ENCODE measurements around the gene FSIP1.

FSIP1 gene

DNA sequence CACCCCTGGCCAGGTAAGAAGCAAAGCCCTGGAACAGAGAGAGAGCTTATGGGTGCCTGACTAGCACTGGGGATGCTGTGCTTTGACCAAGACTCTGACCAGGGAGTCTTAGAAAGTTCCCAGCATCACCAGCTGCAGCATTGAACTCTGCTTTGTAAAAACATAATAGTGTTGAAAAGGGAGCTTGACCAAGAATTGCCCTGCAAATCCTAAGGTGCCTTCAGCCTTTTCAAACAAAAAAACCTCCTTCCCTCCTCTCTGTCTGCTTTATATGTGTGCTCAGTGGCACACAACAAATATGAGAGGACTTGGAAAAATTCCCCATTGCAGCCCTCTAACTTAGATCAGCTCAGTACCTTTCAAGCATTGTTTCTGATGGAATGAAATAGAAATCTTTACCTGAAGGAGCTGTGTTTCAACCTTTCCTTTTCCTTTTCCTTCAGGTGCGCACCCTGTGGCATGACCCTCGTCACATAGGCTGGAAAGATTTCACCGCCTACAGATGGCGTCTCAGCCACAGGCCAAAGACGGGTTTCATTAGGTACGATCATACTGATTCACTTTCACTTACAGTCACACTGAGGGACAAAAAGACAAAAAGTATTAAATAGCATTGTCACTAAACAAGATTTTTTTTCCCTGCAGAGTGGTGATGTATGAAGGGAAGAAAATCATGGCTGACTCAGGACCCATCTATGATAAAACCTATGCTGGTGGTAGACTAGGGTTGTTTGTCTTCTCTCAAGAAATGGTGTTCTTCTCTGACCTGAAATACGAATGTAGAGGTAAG lies 188.8 kb downstream of the FSIP1 start:
- DNase-seq (ENCODE audit: low spot score), result no peak

DNA sequence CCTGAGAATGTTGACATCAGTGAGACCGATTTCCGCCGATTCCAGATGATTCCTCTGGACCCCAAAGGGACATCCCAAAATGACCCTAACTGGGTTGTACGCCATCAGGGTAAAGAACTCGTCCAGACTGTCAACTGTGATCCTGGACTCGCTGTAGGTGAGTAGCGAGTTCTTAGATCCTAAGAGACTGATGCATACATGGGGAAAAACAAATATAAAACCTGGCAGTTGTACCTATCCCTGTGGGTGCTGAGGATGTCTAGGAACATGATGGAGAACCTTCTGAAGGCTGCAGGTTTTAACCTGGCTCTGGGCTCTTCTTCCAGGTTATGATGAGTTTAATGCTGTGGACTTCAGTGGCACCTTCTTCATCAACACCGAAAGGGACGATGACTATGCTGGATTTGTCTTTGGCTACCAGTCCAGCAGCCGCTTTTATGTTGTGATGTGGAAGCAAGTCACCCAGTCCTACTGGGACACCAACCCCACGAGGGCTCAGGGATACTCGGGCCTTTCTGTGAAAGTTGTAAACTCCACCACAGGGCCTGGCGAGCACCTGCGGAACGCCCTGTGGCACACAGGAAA lies 189.5 kb downstream of the FSIP1 start:
- DNase-seq (ENCODE audit: low spot score), result no peak

DNA sequence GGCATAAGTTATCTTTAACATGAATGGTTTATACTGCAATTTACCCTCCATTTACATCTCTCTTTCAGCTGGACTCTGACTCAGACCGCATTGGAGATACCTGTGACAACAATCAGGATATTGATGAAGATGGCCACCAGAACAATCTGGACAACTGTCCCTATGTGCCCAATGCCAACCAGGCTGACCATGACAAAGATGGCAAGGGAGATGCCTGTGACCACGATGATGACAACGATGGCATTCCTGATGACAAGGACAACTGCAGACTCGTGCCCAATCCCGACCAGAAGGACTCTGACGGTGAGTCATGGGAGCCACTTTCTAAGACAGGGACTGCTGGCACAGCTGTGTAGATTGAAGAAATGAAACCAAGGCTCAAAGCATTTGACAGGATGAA lies 190.1 kb downstream of the FSIP1 start:
- no peak for DNase-seq (ENCODE audit: low spot score)

DNA sequence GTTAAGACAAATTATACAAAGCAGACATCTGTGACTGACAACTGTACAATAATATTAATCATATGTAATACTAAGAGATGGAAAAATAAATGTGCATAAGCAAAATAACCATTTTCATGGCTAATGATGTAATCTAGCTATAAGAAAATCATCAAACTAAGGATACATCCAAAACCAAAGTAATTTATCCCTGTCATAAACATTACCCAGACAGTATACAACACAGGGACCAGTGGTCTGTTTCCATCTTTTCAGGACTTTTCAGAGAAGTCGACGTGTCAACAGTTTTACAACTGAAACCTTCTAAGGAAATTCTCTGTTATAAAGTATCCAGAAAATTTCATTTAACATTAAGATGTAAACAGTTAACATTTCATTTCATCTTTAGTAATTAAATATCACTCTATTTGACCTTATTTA lies 190.7 kb downstream of the FSIP1 start:
- DNase-seq (ENCODE audit: low spot score), result no peak

- DNase-seq (ENCODE audit: low spot score), result no peak
Observed at GRCh38 chr15:39591141-39591895, 191.3 kb downstream of the FSIP1 start.

DNA sequence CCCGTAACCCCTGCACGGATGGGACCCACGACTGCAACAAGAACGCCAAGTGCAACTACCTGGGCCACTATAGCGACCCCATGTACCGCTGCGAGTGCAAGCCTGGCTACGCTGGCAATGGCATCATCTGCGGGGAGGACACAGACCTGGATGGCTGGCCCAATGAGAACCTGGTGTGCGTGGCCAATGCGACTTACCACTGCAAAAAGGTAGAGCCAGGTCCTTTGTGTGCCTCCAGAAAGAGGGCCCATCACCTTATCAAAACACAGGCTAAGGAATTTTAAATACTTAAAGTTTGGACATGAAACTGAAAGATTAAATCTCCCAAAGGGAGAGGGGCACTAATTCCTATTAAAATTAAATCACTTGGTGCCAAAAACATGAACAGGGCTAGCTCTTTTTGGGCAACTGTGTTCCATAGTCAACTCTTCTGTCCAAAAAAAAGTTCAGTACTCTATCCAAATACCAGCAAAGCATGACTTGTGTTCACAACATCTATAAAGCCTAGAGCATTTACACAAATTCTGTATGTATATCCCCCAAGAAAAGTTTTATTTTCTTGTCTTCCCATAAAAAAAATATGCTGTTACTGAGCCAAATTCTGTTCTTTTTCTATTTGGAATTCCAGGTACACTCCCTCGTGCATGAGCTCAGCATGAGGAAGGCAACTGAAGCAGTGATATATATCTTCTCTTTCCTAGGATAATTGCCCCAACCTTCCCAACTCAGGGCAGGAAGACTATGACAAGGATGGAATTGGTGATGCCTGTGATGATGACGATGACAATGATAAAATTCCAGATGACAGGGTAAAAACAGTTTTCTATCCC lies 192.6 kb downstream of the FSIP1 start:
- DNase-seq (ENCODE audit: low spot score), result no peak

- DNase-seq (ENCODE audit: low spot score), result no peak
Observed at GRCh38 chr15:39589193-39589814, 193.3 kb downstream of the FSIP1 start.

- DNase-seq (ENCODE audit: low spot score), result no peak
Observed at GRCh38 chr15:39588531-39589192, 194.0 kb downstream of the FSIP1 start.

- DNase-seq (ENCODE audit: low spot score), result no peak
Observed at GRCh38 chr15:39587731-39588530, 194.7 kb downstream of the FSIP1 start.

- no peak for DNase-seq (ENCODE audit: low spot score)
Observed at GRCh38 chr15:39587096-39587721, 195.4 kb downstream of the FSIP1 start.

DNA sequence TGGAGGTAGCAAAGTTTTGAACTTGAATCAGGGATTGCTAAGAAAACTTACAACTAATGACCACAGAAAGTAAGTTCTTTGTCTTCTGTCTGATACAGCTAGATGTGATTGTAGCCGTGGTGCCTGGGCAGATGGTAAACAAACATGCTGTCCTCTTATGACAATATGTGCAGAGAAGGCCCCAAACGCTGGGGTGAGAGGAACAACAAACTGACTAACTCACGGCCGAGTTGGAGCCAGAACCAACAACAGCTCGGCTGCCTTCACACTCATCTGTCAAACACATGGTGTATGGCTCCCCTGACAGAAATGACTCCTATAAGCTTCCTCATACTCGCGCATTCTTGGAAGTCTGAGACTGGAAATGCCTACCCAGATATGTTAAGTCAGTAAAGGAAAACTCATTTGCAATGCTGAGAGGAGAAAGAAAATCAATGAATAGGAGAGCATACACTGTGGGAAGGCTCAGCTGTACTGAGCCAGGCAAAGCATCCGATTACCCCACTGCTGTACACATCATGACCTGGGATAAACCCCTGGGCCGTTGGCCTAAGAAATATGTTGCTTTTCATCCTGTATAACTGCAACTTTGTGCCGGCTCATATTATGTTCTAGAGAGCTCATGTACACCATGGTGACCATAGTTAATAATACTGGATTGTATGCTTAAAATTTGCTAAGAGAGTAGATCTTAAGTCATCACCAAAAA lies 196.1 kb downstream of the FSIP1 start:
- no peak for DNase-seq (ENCODE audit: low spot score)

GRCh38 chr15:39585871-39586301 lies 196.8 kb downstream of the FSIP1 start:
- no peak for DNase-seq (ENCODE audit: low spot score)

- DNase-seq (ENCODE audit: low spot score), result no peak
Observed at GRCh38 chr15:39585389-39585841, 197.2 kb downstream of the FSIP1 start.

GRCh38 chr15:39584662-39585388 lies 197.8 kb downstream of the FSIP1 start:
- DNase-seq (ENCODE audit: low spot score), result no peak

- no peak for DNase-seq (ENCODE audit: low spot score)
Observed at GRCh38 chr15:39584266-39584659, 198.4 kb downstream of the FSIP1 start.

- DNase-seq (ENCODE audit: low spot score), result no peak
Observed at GRCh38 chr15:39583596-39584265, 198.9 kb downstream of the FSIP1 start.

DNA sequence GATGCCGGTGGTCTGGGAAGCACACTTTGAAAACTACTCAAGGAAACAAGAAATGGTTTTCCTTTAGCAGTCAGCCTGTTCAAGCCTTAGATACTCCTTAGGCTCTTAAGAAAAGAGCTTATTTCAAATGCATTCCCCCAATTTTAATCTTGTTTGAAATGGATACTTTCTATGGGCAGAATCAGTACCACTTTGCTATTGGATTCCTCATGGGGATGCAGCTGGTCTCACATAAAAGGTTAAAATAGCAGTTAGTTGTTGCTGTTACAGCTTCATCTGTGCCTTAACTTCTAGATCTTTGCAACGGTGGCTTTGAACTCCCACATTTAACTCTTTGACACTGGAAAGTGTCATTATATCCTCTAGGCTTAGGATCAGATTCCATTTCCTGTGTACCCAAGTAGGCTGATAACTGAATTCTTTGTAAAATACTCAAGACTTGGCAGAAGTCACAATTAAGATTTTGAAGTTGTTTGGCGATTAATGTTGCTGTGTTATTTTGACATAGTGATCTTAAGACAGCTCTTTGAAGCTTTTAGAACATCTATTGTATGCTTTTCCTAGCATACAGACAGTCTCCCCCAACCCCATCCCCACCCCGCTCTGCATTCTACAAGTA lies 199.6 kb downstream of the FSIP1 start:
- no peak for DNase-seq (ENCODE audit: low spot score)
